Thyroid gland (tissue), 4 donors: ENCODE results near the gene MRFAP1.

ENCODE experiments used
- POLR2A ChIP-seq, 2 donors: fragments of 450-650 bp; IDR thresholded peaks; one replicate each; pipeline ENCODE4 v1.6.1; 2017; ENCODE audit warnings: antibody characterized with exemption in 2 of 2, mild to moderate bottlenecking in 2 of 2, moderate library complexity in 1 of 2
- TF ChIP-seq, protein P1 (sequence below), 6 experiments: fragments of 200-600 bp in 3 of 6; fragments of 450-650 bp in 3 of 6; sonication (generic) in 3 of 6; IDR thresholded peaks; one replicate each; pipeline ENCODE4 v1.5.1; 2016 to 2019; ENCODE audit warnings: antibody characterized with exemption in 6 of 6, mild to moderate bottlenecking in 2 of 6, inconsistent platforms in 1 of 6, moderate library complexity in 1 of 6

DNA sequence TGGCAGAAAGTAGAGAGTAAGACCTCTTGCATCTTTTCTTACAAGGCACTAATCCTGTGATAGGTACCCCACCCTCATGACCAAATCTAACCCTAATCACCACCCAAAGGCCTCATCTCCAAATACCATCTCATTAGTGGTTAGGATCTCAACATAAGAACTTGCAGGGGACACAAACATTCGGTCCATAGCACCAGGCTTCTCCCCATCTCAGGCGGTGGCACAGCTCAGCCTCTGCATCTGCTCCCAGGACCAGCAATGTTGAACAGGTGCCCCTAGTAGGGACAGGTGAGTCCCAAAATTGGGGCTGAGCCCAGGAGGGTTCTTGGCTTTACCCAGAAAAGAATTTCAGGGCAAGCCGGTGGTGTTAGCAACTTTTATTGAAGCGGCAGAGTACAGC is 8.4 kb upstream of the MRFAP1 start:
- TF ChIP-seq, protein P1, sequence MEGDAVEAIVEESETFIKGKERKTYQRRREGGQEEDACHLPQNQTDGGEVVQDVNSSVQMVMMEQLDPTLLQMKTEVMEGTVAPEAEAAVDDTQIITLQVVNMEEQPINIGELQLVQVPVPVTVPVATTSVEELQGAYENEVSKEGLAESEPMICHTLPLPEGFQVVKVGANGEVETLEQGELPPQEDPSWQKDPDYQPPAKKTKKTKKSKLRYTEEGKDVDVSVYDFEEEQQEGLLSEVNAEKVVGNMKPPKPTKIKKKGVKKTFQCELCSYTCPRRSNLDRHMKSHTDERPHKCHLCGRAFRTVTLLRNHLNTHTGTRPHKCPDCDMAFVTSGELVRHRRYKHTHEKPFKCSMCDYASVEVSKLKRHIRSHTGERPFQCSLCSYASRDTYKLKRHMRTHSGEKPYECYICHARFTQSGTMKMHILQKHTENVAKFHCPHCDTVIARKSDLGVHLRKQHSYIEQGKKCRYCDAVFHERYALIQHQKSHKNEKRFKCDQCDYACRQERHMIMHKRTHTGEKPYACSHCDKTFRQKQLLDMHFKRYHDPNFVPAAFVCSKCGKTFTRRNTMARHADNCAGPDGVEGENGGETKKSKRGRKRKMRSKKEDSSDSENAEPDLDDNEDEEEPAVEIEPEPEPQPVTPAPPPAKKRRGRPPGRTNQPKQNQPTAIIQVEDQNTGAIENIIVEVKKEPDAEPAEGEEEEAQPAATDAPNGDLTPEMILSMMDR (IDR thresholded peaks at IDR 0.05) = no peak
- no peak for TF ChIP-seq POLR2A (IDR thresholded peaks at IDR 0.05)
